Endothelial cell of umbilical vein (primary cell): ENCODE measurements around the gene KCNIP3. TPM values are rescaled to one million over a fixed set of nuclear protein-coding genes. Genes with fewer than 3 reads are reported as not detected.

Experiments used
- BruUV-seq: library from RNA; stranded (reverse); fragments of 400-500 nt; replicated peaks from 2 replicates; lab custom pipeline; 2021; lab: Mats Ljungman, UMichigan
- CTCF ChIA-PET: fragments of 300-600, 350-600 bp; sonication (Branson Sonifier 250); formaldehyde crosslinking; loops from one replicate; lab custom pipeline; 2021; ENCODE audit warnings: antibody characterized with exemption, inconsistent platforms; lab: Charles Lee
- POLR2A ChIA-PET: fragments of 300-600, 350-600 bp; sonication (Branson Sonifier 250); formaldehyde crosslinking; loops from one replicate; lab custom pipeline; 2021; ENCODE audit warnings: antibody characterized with exemption, inconsistent platforms; lab: Charles Lee
- DNase-seq: peaks from one replicate; pipeline ENCODE4 v3.0.0-alpha.2; 2011; ENCODE audit warnings: low read depth, low spot score
- FAIRE-seq: peaks from 2 replicates; lab custom pipeline; 2011; peaks lifted over from hg19 to GRCh38; lab: Jason Lieb, UNC
- H2AFZ ChIP-seq: 2 replicates; pipeline ENCODE4 v1.6.0; 2012; ENCODE audit warnings: low read depth, low read length, control low read depth, inconsistent platforms
- H3K27ac ChIP-seq: 2 replicates; pipeline ENCODE4 v1.5.1; 2011; ENCODE audit warnings: low read depth, mild to moderate bottlenecking, control low read depth, low read length, moderate library complexity; ENCODE audit not compliant: insufficient read depth
- H3K27me3 ChIP-seq, 2 experiments: 2 replicates each; pipeline versions ENCODE4 v1.6.0 to v1.6.1; 2011; ENCODE audit warnings: low read length in 2 of 2, mixed read lengths in 1 of 2; ENCODE audit not compliant: control insufficient read depth in 2 of 2, insufficient read depth in 2 of 2
- H3K36me3 ChIP-seq, 2 experiments: 2 replicates in 1 of 2; 3 replicates in 1 of 2; pipeline ENCODE4 v1.5.1; 2011; ENCODE audit warnings: low read length in 2 of 2, mild to moderate bottlenecking in 1 of 2, moderate library complexity in 1 of 2; ENCODE audit not compliant: control insufficient read depth in 2 of 2, insufficient read depth in 2 of 2; ENCODE audit errors: extremely low read depth in 1 of 2
- H3K4me1 ChIP-seq: 3 replicates; pipeline ENCODE4 v1.5.1; 2011; ENCODE audit warnings: mild to moderate bottlenecking, low read length; ENCODE audit not compliant: control insufficient read depth, insufficient read depth; ENCODE audit errors: extremely low read depth
- H3K4me2 ChIP-seq: 2 replicates; pipeline ENCODE4 v1.6.1; 2011; ENCODE audit warnings: low read length, control low read depth, mixed read lengths; ENCODE audit not compliant: insufficient read depth
- H3K4me3 ChIP-seq, 3 experiments: fragments of 200-600 bp in 1 of 3; sonication (generic), shearing (Covaris generic) in 1 of 3; replicated peaks in 1 of 3; 2 replicates each; pipeline ENCODE4 v1.5.1; 2011 to 2016; ENCODE audit warnings: control low read depth in 3 of 3, low read length in 3 of 3, mild to moderate bottlenecking in 2 of 3, inconsistent platforms in 1 of 3, low read depth in 1 of 3, moderate library complexity in 1 of 3; ENCODE audit not compliant: insufficient read depth in 1 of 3
- H3K79me2 ChIP-seq: 2 replicates; pipeline ENCODE4 v1.6.0; 2012; ENCODE audit warnings: low read length, inconsistent platforms; ENCODE audit not compliant: control insufficient read depth, insufficient read depth
- H3K9ac ChIP-seq: replicated peaks from 2 replicates; pipeline ENCODE3; 2011; ENCODE audit warnings: low read length, control low read depth; ENCODE audit not compliant: insufficient read depth; ENCODE audit errors: extremely low read depth
- H3K9me1 ChIP-seq: replicated peaks from 3 replicates; pipeline ENCODE4 v1.6.0; 2011; ENCODE audit warnings: mild to moderate bottlenecking, low read length; ENCODE audit not compliant: control insufficient read depth, insufficient read depth; ENCODE audit errors: extremely low read depth
- H3K9me3 ChIP-seq: replicated peaks from 2 replicates; pipeline ENCODE4 v1.5.1; 2012; ENCODE audit warnings: low read length, inconsistent platforms; ENCODE audit not compliant: control insufficient read depth, insufficient read depth
- H4K20me1 ChIP-seq: replicated peaks from 2 replicates; pipeline ENCODE3; 2011; ENCODE audit warnings: mild to moderate bottlenecking, low read length; ENCODE audit not compliant: control insufficient read depth, insufficient read depth; ENCODE audit errors: extremely low read depth
- EZH2 ChIP-seq: IDR thresholded peaks from 2 replicates; pipeline ENCODE4 v1.6.1; 2012; ENCODE audit warnings: borderline replicate concordance, low read depth, mild to moderate bottlenecking, moderate library complexity, low read length, inconsistent platforms; ENCODE audit not compliant: severe bottlenecking
- FOS ChIP-seq: IDR thresholded peaks from 2 replicates; pipeline ENCODE4 v1.6.1; 2011; ENCODE audit warnings: mild to moderate bottlenecking, low read length, moderate library complexity, borderline replicate concordance; ENCODE audit not compliant: insufficient read depth
- GATA2 ChIP-seq: IDR thresholded peaks from 2 replicates; pipeline ENCODE4 v1.7.0; 2011; ENCODE audit warnings: low read depth, mild to moderate bottlenecking, moderate library complexity, mixed read lengths, low read length; ENCODE audit not compliant: insufficient read length, insufficient read depth
- JUN ChIP-seq: IDR thresholded peaks from 2 replicates; pipeline ENCODE4 v1.6.1; 2011; ENCODE audit warnings: borderline replicate concordance, low read depth; ENCODE audit not compliant: insufficient read length, insufficient read depth
- MAX ChIP-seq: IDR thresholded peaks from 2 replicates; pipeline ENCODE4 v1.6.1; 2011; ENCODE audit not compliant: insufficient read depth, insufficient read length
- MYC ChIP-seq: IDR thresholded peaks from one replicate; pipeline ENCODE4 v1.6.1; 2011; ENCODE audit warnings: mild to moderate bottlenecking, low read depth, low read length
- POLR2A ChIP-seq: IDR thresholded peaks from 2 replicates; pipeline ENCODE4 v1.6.1; 2012; ENCODE audit warnings: low read depth, mild to moderate bottlenecking, control low read depth, low read length
- POLR2AphosphoS5 ChIP-seq: IDR thresholded peaks from 2 replicates; pipeline ENCODE4 v1.6.1; 2012; ENCODE audit warnings: low read depth, mild to moderate bottlenecking, control low read depth, low read length, moderate library complexity; ENCODE audit not compliant: insufficient read depth
- dilution Hi-C: fragments of 300-500 bp; cut with MboI; formaldehyde crosslinking; loops from one replicate; pipeline ENCODE4 v1.15.0; 2019; ENCODE audit warnings: low sequenced_read_pairs; ENCODE audit not compliant: extremely low pct_ligation_motif_present
- intact Hi-C: fragments of 100-400 bp; cut with micrococcal nuclease; formaldehyde crosslinking; loops from one replicate; pipeline ENCODE4 v1.10.0; 2022
- polyA plus RNA-seq, 4 experiments: library from polyadenylated mRNA; depleted of rRNA in 3 of 4; stranded (reverse) in 3 of 4; unstranded in 1 of 4; fragments of >200 nt; gene quantifications; 2 replicates each; pipeline versions ENCODE4 v1.2.1 to v1.2.3, GENCODE V29; 2011 to 2012; ENCODE audit warnings: missing spikeins in 1 of 4
- total RNA-seq: library from RNA; stranded (reverse); gene quantifications from 2 replicates; pipeline ENCODE4 v1.2.3, GENCODE V29; 2021
- TF ChIP-seq, protein P1 (sequence below), 2 donors: IDR thresholded peaks; 1 replicate in 1 of 2; 2 replicates in 1 of 2; pipeline ENCODE4 v1.5.1; 2011; ENCODE audit warnings: low read length in 2 of 2, mild to moderate bottlenecking in 2 of 2, moderate library complexity in 2 of 2, control low read depth in 1 of 2, inconsistent platforms in 1 of 2, low read depth in 1 of 2; ENCODE audit not compliant: insufficient read depth in 1 of 2; ENCODE audit errors: extremely low read depth in 1 of 2

KCNIP3 gene
- total and polyA plus RNA-seq, 2 donors (not counting 3 experiments of a cell fraction or from before 2014, with no cell fraction given), result 0.12 to 0.62 TPM

DNA sequence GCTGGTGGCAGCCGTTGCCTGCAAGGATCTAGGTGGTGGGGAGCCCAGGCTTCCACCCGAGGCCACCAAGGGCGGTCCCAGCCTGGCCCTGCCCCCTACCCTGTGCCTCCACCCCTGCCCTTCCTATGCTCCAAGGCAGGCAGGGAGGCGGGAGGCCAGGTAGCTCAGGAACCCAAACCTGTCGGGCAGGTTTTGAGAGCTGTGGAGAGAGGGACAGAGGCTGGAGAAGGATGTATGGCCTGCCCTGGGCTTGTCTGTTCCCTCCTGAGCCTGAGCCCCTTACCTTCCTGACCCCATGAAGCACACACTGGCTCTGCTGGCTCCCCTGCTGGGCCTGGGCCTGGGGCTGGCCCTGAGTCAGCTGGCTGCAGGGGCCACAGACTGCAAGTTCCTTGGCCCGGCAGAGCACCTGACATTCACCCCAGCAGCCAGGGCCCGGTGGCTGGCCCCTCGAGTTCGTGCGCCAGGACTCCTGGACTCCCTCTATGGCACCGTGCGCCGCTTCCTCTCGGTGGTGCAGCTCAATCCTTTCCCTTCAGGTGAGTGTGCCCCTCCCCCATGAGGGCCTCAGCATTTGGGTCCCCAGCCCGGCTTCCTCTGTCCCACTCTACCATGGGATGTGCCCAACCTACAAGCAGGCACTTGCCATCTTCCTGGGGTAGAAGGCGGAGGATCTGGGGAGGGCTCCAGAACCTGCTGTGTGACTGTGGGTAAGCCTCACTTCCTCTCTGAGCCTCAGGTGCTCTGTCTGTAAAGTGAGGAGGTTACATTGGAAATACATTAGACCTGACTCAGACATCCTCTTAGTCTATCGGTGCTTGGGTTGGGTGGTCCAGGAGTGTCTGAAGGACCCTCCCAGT is 22.6 kb upstream of the KCNIP3 start, which contains the start of gene PROM2:
TSS of gene PROM2 (plus strand) at position 159 of the 860 bp plus-strand sequence. CDS start at position 296, 137 bp downstream.
- no TSS peak for BruUV-seq
- dilution Hi-C loops, result no loop called here
- DNase-seq, result no peak
- no peaks in the 10 kb centered on the region for H3K9me1 ChIP-seq
- H3K36me3 ChIP-seq, result no peaks in the 10 kb centered on the region
- H3K4me1 ChIP-seq, result no peaks in the 10 kb centered on the region
- H3K9me3 ChIP-seq, result no peaks in the 10 kb centered on the region
- no peak within 1 kb of the TSS for H3K4me3 ChIP-seq
- no peaks in the 10 kb centered on the region for H4K20me1 ChIP-seq
- FAIRE-seq, result no peak
- ChIA-PET POLR2A (no interaction called here), CTCF (no interaction called here)
- no peaks in the 10 kb centered on the region for H3K79me2 ChIP-seq
- H3K9ac ChIP-seq, result no peak within 1 kb of the TSS
- no peak within 1 kb of the TSS for H3K27ac ChIP-seq
- no peaks in the 10 kb centered on the region for H3K27me3 ChIP-seq
- H3K4me2 ChIP-seq, result no peak within 1 kb of the TSS
- intact Hi-C loops, result no loop called here
- TF ChIP-seq MAX, result no peak
- no peak within 1 kb of the TSS for H2AFZ ChIP-seq

- no peaks in the 10 kb centered on the region for H3K27me3 ChIP-seq
- H2AFZ ChIP-seq, result no peak overlapping the region
- H3K36me3 ChIP-seq, result no peaks in the 10 kb centered on the region
- H3K4me1 ChIP-seq, result no peaks in the 10 kb centered on the region
- no peak overlapping the region for H3K4me2 ChIP-seq
- intact Hi-C loops, result no loop called here
- H3K79me2 ChIP-seq, result no peaks in the 10 kb centered on the region
- TF ChIP-seq POLR2A (no peak), POLR2AphosphoS5 (no peak), EZH2 (no peak), GATA2 (no peak), JUN (no peak), MYC (no peak), FOS (no peak), MAX (no peak)
- TF ChIP-seq, protein P1, sequence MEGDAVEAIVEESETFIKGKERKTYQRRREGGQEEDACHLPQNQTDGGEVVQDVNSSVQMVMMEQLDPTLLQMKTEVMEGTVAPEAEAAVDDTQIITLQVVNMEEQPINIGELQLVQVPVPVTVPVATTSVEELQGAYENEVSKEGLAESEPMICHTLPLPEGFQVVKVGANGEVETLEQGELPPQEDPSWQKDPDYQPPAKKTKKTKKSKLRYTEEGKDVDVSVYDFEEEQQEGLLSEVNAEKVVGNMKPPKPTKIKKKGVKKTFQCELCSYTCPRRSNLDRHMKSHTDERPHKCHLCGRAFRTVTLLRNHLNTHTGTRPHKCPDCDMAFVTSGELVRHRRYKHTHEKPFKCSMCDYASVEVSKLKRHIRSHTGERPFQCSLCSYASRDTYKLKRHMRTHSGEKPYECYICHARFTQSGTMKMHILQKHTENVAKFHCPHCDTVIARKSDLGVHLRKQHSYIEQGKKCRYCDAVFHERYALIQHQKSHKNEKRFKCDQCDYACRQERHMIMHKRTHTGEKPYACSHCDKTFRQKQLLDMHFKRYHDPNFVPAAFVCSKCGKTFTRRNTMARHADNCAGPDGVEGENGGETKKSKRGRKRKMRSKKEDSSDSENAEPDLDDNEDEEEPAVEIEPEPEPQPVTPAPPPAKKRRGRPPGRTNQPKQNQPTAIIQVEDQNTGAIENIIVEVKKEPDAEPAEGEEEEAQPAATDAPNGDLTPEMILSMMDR (IDR thresholded peaks at IDR 0.05; ENCODE audit: extremely low read depth in 1 of 2, insufficient read depth in 1 of 2, low read depth in 1 of 2, low read length in 2 of 2), result no peak
- BruUV-seq, result no TSS peak
- FAIRE-seq, result no peak
- no peak for DNase-seq
- no peak overlapping the region for H3K9ac ChIP-seq
- dilution Hi-C loops, result no loop called here
- H3K27ac ChIP-seq, result no peak overlapping the region
- no peaks in the 10 kb centered on the region for H3K9me3 ChIP-seq
- H4K20me1 ChIP-seq, result no peaks in the 10 kb centered on the region
- CTCF ChIA-PET, result no interaction called here
- no peaks in the 10 kb centered on the region for H3K9me1 ChIP-seq
- POLR2A ChIA-PET, result no interaction called here
- no peak overlapping the region for H3K4me3 ChIP-seq
These were observed 22.0 kb upstream of the KCNIP3 start for GRCh38 chr2:95275151-95275515.
